HCT116 (cell line): ENCODE measurements around the gene NAA60.

ENCODE experiments used
- CTCF ChIP-seq, 3 experiments: fragments of 200-600 bp in 1 of 3; sonication (generic) in 1 of 3; IDR thresholded peaks in 2 of 3; conservative IDR thresholded peaks in 1 of 3; 2 replicates each; pipeline ENCODE4 v1.5.1; 2012 to 2017; ENCODE audit warnings: low read depth in 2 of 3, low read length in 2 of 3, antibody characterized with exemption in 1 of 3, borderline replicate concordance in 1 of 3, control low read depth in 1 of 3, mild to moderate bottlenecking in 1 of 3, mixed read lengths in 1 of 3, mixed run types in 1 of 3, moderate library complexity in 1 of 3; ENCODE audit not compliant: insufficient read depth in 1 of 3
- EZH2 ChIP-seq: fragments of 200-600 bp; sonication (generic); IDR thresholded peaks from 2 replicates; pipeline ENCODE4 v1.6.1; 2017; ENCODE audit warnings: antibody characterized with exemption, mixed run types

GRCh38 chr16:3472878-3473595 lies 29.6 kb downstream of the NAA60 start:
- no peak for TF ChIP-seq CTCF (IDR thresholded peaks at IDR 0.05 in 2 of 3, conservative IDR thresholded peaks at IDR 0.05 in 1 of 3; ENCODE audit: borderline replicate concordance in 1 of 3, insufficient read depth in 1 of 3, low read depth in 2 of 3, low read length in 2 of 3)
- TF ChIP-seq EZH2 = no peak
